Anterior cingulate cortex (tissue), 58 donors: ENCODE measurements around the gene AGTPBP1.
"Not testable (repeated sequence)": the region's sequence is repeated elsewhere in the genome, so short reads cannot be mapped to it uniquely, and the experiment has no call there.

ENCODE experiments used
- DNase-seq, 58 donors: peaks; one replicate each; lab custom pipeline; 2025; lab: John Stamatoyannopoulos, UW

Gene AGTPBP1

DNA sequence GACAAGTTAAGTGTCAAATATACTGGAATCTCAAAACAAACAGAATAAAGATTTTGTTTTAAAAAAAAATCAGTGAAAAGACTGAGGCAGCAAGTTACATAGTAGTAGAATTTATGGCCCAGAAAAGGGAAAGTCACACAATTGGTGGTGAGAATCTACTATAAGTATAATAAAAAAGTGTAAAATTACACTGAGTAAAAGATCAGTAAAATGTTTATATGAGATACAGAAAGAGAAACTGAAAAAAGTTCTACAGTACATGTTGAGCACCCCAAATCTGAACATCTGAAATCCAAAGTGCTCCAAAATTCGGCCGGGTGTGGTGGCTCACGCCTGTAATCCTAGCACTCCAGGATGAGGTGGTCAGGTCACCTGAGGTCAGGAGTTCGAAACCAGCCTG is 15.0 kb downstream of the AGTPBP1 start:
- no peak for DNase-seq

DNA sequence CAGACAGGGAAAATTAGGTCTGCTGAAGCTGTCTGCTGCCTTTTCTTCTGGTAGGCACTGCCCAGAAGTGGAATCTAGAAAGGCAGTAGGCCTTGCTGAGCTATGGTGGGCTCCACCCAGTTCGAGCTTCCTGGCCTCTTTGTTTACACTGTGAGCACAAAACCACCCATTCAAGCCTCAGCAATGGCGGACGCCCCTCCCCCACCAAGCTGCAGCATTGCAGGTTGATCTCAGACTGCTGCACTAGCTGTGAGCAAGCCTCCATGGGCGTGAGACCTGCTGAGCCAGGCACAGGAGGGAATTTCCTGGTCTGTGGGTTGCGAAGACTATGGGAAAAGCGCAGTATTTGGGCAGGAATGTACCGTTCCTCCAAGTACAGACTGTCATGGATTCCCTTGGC is 18.5 kb downstream of the AGTPBP1 start:
- peak in 19 of 58 donors; percentile 2 to 58 (median 21) for DNase-seq

DNA sequence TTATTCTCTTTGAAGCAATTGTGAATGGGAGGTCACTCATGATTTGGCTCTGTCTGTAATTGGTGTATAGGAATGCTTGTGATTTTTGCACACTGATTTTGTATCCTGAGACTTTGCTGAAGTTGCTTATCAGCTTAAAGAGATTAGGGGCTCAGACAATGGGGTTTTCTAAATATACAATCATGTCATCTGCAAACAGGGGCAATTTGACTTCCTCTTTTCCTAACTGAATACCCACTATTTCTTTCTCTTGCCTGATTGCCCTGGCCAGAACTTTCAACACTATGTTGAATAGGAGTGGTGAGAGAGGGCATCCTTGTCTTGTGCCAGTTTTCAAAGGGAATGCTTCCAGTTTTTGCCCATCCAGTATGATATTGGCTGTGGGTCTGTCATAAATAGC is 22.3 kb downstream of the AGTPBP1 start:
- not testable (repeated sequence) for DNase-seq

DNA sequence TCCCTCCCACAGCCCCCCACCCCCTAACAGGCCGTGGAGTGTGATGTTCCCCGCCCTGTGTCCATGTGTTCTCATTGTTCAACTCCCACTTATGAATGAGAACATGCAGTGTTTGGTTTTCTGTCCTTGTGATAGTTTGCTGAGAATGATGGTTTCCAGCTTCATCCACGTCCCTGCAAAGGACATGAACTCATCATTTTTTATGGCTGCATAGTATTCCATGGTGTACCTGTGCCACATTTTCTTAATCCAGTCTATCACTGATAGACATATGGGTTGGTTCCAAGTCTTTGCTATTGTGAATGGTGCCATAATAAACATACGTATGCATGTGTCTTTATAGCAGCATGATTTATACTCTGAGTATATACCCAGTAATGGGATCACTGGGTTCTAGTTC is 23.9 kb downstream of the AGTPBP1 start:
- DNase-seq: not testable (repeated sequence)

DNA sequence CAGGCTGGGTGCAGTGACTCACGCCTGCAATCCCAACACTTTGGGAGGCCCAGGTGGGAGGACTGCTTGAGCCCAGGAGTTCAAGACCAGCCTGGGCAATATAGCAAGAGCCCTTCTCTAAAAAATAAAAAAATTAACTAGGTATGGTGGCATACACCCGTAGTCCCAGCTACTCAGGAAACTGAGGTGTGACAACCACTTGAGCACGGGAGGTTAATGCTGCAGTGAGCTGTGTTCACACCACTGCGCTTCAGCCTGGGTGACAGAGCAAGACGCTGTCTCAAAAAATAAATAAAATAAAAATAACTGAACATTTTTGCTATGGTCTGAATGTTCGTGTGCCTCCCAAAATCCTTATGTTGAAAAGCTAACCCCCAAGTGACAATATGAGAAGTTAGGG is 24.5 kb downstream of the AGTPBP1 start:
- DNase-seq: no peak

DNA sequence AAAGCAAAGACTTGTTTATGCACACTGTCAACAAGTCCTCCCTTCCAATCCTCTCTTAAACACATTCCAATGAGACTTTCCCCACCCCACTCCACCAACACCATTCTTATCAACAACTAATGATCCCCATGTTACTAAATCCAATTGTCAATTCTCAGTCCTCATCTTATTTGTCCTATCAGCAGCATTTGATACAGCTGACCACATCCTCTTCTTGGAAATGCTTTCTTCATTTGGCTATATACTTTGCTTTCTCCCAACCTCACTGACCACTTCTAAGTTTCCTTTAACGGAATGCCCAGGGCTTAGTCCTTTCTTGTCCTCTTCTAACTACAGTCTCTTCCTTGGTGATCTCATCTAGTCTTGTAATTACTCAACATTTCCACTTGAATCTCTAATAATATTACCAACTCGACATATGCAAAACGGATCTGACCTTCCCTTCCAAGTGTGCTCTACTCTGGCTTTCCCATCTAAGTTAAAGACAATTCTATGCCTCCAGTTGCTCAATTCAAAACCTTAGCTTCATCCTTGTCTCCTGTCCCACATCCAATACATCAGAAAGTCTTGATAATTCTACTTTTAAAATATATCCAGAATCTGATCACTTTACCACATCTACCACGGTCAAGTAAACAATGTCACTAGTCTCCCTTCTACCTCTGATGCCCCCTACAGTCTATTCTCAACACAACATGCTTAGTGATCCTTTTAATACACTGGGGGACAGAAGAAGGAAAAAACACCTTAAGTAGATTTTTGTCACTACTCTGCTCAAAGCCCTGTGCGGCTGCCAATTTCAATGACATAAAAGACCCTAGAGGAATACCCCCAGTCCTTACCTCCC is 25.5 kb downstream of the AGTPBP1 start:
- DNase-seq: no peak

DNA sequence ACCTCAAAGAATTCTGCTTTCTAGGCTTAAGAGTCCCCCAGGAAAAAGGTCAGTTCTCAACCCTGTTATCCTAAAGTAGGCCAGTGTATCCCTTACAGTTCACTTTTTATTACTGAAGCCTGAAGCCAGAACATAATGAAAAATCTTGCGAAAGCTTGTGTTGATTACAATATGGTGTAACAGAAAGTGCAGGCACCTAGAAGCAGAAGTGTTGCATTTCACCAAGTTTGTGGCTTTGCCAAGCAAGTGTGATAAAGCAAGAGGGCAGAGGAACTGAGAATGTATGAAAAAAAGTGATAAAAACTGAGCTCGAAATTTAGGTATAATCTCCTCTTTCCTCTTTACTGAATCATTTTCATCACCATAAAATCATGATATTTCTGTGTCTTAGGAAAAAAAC is 26.2 kb downstream of the AGTPBP1 start:
- DNase-seq: peak in 1 of 58 donors; percentile 27

DNA sequence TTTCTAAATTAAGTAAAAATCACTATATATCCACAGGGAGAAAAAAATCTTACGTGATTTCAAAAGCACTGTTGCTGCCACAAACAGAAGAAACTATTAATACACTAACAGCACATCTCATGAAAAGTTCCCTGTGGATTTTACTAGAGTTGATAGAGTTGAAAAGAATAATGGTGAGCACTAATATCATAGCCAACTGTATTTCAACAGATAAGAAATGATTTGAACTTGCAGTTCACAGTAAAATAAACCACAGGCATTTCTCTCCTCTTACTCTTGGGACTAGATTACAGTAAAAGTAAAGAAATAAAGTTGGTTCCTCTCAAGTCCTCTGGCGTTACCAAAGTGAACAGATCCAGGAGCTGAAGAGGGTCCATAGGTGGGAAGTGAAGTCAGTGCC is 27.9 kb downstream of the AGTPBP1 start:
- no peak for DNase-seq

DNA sequence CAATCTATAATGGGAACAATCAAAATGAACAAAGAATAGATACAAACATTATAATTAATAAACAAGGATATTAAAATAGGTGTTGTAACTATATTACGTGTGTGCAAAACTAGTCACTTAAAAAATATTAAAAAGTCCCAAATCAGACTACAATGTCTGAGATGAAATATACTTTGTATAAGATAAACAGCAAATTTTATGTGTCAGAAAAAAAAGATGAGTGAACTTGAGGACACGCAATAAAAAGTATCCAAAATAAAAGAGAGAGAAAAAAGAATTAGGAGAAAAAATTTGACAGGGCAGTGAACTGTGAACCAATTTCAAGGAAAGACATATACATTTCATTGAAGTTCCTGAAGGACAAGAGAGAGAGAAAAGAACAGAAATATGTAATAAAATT is 37.0 kb downstream of the AGTPBP1 start:
- no peak for DNase-seq

DNA sequence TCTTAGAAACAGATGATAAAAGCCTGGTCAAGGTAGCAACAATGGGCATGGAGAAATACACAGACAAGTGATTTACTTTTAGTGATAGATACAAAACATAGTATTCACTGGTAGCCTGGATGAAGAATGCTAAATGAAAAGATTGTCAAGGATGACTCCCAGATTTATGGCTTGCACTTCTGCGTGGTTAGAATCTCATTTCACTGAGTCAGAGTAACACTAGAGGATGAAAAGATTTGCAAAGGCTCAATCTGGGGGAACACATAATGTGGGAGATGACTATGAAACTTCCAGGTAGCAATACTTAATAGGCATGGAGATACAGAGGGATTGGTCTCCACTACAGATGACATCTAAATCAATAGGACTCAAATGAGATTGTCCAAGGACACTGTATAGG is 38.4 kb downstream of the AGTPBP1 start:
- no peak for DNase-seq

DNA sequence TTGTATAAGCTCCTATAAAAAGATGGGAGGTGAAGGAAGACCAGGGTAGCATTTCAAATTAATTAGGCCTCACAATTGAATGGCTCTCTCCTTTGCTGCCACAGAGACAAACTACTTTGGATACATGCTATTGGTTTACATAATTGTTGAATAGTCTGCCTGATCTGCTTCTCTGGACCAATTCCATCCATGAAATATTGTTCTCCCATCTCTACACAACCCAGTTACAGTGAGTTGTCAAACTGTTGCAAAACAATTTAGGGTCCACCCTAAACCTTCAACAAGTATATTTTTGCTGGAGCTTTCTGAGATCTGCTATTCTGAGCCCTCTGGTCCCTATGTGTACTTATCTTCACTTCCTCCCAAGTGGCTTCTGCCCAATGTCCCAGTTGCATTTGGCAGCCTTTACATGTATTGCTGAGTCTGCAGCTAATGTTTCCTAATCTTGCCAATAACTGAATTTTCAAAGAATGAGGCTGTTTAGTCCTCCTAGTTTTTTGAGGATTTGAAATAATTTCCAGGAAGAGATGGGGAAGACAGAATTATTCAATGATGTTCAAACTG is 38.9 kb downstream of the AGTPBP1 start:
- peak in 4 of 58 donors; percentile 1 to 4 (median 2) for DNase-seq

DNA sequence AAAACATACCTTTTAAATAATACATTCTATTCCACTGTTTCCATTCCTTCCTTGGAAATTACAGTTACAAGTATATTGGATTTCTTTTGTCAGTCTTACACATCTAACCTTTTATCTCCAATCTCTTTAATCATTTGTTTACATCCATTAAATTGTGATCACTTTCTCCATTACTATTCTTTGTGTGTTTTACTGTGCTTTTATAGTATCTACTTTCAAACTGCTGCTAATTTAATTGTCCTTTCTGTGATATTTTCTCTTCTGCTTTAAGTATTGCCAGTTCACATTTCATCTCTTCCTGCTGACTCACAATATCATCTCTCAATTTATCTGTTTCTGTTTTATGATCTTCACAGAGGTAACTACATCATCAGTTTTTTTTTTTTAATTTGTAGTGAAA is 39.6 kb downstream of the AGTPBP1 start:
- DNase-seq: no peak

DNA sequence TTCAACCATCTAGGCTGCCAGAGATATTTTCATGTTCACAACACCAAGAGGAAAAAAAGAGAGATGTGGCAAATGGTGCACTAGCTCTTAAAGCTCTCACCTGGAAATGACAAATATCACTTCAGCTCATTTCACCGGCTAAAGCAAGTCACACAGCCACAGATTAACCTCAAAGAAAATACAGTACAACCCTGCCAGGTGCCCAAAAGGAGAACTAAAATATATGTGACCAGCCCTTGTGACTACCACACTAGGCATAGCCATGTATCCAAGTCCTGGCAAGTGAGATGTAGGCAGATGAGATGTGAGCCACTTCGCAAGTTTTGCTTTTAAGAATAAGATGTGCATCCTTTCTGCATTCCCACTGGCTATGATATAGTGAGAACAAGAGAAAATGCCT is 41.4 kb downstream of the AGTPBP1 start:
- no peak for DNase-seq

DNA sequence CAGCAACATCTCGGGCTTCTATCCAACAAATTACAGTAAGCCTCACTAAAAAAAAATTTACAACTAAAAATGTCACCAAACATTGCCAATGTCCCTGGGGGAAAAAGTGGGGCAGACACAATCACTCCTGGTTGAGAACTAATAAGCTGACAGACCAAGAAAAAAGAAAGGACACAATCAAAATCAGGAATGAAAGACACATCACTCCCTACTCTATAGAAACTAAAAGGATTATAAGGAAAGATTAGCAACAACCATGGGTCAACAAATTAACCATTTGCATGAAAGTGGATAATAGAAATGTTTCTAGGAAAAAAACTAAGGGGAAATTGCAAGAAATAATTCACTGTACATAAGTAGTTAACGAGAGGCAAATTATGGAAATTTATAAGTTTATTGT is 53.4 kb downstream of the AGTPBP1 start:
- no peak for DNase-seq

DNA sequence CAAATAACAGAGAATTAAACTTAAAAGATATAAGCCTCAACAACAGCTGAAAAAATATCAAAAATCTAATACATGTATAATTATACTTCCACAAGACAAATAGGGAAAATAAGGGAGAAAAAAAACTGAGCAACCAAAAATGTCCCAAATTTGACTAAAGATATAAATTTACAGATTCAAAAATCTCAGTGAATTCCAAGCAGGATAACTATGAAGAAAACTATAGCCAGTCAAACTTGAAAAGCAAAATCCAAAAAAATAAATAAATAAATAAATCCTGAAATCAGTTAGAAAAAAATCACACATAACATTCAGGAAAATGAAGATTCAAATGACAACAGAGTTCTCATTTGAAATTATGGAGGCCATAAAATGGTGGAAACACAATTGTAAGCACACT is 56.7 kb downstream of the AGTPBP1 start:
- DNase-seq: no peak

DNA sequence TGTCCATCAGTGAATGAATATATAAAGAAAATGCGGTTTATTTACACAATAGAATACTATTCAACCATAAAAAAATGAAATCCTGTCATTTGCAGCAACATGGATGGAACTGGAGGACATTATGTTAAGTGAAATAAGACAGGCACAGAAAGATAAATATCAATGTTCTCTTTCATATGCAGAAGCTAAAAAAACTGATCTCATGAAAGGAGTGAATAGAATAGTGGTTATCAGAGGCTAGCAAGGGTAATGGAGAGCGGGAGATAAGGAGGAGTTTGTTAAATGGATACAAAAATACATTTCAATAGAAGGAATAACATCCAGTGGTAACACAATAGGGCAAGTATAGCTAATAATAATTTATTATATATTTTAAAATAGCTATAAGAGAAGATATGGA is 65.0 kb downstream of the AGTPBP1 start:
- DNase-seq: no peak

DNA sequence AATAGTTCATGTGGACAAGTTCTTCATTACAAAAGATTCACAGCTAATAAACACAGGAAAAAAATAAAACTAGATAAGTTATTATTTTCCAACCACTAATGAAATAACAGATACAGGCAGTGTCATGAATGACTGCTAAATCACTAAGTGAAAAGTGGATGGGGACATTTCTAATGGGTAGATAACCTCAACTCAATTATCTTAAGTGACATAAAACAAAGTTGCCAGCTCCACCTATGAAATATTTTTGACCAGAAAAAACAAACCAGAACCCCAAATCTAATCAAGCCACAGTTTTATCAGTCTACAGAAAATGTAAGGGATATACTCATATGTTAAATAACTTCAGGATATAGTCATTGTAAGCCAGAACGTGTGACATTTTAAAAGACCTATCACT is 74.4 kb downstream of the AGTPBP1 start:
- no peak for DNase-seq

DNA sequence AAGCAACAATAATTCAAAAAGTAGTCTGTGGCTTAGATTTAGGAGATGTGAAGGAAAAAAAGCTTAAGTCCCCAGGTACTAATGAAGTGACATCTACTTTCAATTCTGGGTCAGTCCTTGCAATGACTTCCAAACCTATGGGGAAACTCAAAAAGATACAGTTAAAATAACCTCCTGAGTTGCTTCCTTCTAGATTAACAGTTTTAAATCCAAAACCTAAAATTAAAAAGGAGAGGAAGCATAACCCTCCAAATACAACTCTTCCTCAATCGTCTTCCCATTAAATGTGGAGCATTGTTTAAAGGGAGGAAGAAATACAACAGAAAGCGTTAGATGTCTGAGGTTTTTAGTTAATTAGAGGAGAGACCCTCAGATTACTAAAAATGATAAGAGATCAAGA is 75.7 kb downstream of the AGTPBP1 start:
- DNase-seq: no peak

DNA sequence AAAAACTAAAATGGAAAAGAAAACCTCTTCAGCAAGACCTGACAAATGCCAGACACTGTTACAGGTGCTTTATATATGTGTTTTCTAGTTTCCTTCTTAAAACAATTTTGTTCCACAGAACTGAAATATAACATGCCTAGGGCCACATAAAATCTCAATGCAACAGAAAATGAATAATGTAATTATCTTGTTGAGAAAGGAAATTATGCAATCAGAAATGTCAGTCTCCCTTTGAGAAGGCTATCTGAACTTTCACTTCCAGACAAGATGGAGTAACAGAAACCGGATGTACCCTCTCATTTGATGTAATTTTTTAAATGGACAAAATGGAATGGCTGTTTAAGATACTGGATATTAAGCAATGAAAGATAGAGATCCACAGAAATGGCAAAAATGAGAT is 79.2 kb downstream of the AGTPBP1 start:
- DNase-seq: no peak

DNA sequence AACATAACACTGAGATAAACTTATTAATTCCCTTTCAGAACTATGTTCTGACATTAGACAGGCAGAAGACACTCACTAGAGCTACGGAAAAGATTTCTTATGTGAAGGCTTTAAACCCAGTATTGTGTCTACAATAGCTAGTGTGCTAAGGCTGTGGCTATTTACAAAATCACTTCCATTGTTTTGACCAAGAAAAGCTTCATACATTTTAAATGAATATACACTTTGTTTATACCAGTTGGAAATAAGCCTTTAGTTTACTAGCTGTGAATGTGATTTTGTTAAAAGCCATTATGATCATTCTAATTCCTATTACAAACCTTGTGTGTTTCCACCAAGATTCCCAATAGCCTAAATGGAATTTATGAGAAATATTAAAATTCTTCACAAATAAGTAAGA is 83.0 kb downstream of the AGTPBP1 start:
- DNase-seq: peak in 1 of 58 donors; percentile 49

DNA sequence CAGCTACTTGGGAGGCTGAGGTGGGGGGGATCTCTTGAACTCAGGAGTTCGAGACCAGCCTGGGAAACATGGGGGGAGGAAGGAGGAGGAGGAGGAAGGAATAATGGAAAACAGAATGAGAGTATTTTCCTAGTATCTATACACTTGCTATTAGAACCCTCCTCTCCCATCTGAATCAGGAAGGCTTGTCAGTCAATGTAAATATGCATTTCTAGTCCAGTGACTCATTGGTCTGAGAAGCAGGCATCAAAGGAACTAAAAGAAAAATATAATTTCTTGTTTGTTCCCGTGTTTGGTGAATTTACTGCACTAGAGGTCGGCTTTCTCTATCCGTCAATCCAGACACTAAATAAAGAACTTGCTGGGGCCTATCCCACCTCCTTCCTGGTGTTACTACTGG is 88.6 kb downstream of the AGTPBP1 start:
- no peak for DNase-seq

DNA sequence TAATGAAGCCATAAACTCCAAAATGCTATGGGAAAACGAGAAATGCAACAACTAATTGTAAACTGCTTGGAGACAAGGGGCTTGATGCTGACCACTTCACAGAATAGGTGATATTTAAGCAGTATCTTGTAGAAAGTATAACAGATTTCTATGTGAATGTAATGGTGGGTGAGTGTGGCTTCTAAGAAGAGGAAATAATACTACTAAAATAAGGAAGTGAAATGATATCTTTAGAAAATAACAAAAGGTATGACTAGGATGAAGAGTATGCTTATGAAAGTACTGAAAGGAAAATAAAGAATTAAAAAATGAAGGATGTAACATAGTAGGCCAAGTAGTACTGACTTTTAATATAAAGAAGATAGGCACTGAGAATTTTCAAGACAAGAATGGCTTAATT is 94.2 kb downstream of the AGTPBP1 start:
- no peak for DNase-seq
